GM10266 (cell line): ENCODE measurements around the gene MGAT5.
A peak's percentile ranks its signal among the peaks of the same experiment; 100 is the strongest.

Experiments used
- DNase-seq: peaks from one replicate; pipeline ENCODE4 v3.0.0; 2012; ENCODE audit errors: extremely low spot score
- TF ChIP-seq, protein P1 (sequence below): IDR thresholded peaks from 2 replicates; pipeline ENCODE4 v1.5.1; 2012; ENCODE audit warnings: mild to moderate bottlenecking, low read depth; ENCODE audit not compliant: control insufficient read depth, insufficient read depth; ENCODE audit errors: missing control alignments

Gene MGAT5

DNA sequence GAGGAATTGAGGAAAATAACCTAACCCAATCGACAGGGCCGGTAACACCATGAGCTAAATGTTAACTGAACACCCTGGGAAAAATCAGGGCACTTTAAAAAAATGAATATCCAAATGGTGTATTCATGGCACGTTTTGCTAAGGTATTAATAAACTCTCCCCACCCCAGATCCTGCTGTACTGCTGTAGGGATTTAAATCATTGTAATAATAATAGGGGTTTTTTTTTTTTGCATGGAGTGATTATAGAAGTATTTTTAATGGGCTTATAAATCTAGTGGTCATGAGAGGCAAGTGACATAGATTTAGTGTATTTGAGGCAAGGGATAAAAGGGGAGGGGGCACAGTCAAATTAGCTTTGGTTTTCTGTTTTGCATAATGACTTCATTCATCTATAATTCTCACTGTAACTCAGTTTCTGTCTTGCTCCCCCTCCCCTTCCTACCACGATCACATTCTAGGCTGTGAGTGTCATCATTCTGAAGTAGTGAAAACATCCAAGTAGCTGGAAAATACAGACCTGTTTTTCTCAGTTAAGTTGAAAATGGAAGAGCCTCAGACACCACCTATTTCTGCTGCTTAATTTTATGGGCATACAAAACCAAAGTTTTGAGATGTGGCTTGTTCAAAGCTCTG is 18.2 kb upstream of the MGAT5 start:
- no peak for DNase-seq
- TF ChIP-seq, protein P1, sequence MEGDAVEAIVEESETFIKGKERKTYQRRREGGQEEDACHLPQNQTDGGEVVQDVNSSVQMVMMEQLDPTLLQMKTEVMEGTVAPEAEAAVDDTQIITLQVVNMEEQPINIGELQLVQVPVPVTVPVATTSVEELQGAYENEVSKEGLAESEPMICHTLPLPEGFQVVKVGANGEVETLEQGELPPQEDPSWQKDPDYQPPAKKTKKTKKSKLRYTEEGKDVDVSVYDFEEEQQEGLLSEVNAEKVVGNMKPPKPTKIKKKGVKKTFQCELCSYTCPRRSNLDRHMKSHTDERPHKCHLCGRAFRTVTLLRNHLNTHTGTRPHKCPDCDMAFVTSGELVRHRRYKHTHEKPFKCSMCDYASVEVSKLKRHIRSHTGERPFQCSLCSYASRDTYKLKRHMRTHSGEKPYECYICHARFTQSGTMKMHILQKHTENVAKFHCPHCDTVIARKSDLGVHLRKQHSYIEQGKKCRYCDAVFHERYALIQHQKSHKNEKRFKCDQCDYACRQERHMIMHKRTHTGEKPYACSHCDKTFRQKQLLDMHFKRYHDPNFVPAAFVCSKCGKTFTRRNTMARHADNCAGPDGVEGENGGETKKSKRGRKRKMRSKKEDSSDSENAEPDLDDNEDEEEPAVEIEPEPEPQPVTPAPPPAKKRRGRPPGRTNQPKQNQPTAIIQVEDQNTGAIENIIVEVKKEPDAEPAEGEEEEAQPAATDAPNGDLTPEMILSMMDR, result no peak

DNA sequence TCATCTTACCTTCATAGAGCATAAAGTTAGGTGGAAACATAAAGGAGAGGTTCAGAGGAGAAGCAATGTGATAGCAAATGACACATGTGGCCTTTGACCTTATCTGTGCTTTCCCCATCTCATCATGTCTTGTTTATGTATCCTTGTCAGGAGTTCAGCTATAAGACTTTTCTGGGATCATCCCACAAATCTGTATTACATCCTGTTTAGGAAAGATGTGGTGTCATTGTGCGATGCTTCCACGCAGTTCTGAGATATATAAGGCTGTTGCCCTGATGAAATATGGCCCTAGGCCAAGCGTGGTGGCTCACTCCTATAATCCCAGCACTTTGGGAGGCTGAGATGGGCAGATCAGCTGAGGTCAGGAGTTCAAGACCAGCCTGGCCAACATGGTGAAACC is 15.5 kb upstream of the MGAT5 start:
- TF ChIP-seq, protein P1, result no peak
- no peak for DNase-seq

DNA sequence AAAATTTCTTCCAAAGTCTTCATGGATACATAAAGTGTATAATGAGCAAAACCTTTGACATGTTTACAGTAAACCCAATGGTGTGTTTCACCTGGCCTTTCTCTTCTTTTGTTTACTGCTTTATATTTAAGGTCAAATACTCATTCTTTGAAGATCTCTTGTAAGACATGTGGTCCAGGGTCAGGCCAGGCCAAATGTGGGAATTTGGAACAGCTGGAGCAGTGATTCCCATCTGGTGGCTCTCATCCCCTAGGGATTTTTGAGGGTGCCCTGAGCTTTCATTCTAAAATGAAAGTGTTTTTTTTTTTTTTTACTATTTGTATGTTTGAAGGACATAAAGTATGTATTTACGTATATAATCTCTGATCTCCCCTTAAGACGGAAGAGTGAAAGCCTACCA is 13.8 kb upstream of the MGAT5 start:
- no peak for DNase-seq
- TF ChIP-seq, protein P1, result no peak

DNA sequence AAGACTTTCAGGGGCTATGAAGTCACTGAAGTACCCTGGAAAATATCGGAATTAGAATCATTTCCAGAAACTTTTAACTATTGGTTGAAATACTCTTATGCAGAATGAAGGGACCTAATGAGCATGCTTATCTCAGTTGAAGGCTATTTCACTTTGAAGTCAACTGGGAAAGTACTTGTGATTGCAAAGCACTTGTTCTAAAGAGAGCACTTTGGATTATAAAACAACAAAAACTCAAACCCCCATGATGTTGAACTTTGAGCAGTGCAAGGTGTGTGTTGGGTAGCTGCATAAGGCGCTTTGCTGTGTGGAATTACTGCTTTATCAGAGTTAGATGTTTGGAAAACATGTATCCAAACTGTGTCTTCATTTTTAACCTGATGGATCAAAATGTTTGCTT is 12.0 kb upstream of the MGAT5 start:
- DNase-seq, result no peak
- TF ChIP-seq, protein P1, result no peak

DNA sequence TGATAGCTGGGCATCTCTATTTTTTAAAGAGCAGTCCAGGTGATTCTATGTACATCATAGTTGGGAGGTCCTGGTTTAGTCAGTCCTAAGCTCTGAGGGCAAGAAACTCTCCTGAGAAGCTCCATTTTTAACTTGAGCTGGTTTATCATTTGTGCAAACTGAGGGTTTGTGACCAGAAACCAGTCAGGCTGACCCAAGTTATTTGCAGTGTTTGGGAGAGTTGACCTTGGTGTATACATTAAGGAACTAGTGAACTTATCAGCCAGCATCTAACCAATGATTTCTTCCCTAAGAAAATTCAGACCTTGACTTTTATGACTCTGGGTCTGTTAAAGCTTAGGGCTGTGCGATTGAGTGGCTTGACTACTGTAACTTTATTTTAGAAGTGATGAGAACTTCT is 10.6 kb upstream of the MGAT5 start:
- TF ChIP-seq, protein P1, result no peak
- DNase-seq, result no peak

DNA sequence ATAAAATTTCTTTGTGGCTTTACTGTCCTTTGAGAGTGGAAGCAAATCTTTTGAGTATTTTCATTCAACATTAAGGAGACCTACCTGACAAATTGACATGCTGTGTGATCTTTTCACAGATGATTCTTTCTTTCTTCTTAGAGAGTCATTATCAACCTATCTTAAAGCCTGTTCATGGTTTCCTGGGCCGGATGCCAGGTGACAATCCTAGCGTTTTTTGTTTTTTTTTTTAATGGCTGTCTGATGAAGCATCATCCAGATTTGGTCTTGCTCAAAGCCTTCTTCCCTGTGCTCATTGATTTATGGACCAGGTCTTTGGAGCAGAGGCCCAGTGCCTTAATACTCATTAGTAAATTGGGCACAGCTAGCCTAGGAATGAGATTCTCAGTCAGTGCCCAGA is 9.8 kb upstream of the MGAT5 start:
- TF ChIP-seq, protein P1, result no peak
- DNase-seq, result no peak

DNA sequence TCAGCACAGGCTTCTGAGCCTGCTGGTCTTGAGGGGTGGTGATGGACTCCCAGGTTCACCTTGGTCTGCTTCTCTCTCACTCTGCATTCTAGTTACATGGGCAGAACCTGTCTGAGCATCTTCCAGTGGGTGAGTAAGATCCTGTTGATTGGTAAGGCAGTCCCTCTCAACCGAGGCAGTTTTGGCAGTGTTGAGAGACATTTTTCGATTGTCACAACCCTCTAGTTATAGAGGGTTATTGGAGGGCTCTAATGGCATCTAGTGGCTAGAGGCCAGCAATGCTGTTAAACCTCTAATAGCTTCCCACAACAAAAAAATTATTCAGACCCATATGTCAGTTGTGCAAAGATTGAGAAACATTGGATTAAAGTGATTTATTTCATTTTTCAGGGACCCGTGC is 9.3 kb upstream of the MGAT5 start:
- TF ChIP-seq, protein P1, result peak; percentile 57
- DNase-seq, result no peak
